ENCODE data around the gene KCTD4.

DNA sequence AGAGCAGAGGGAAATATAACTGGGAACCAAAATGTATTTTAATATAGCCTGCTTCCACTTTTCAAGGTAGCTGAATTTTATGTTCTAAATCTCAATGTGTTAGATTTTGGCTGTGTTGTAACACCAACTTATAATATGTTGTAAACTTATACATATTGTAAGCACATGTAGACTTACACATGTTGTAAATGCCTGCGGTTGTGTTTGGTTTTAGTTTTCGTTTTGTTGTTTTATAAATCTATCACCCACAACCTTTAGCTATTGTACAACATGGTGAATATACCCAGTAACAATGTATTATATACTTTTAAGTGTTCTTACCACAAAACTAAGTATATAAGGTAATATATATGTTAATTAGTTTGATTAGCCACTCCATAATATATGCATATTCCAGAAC, 15.6 kb downstream of the KCTD4 start:
- TF ChIP-seq, protein P1, sequence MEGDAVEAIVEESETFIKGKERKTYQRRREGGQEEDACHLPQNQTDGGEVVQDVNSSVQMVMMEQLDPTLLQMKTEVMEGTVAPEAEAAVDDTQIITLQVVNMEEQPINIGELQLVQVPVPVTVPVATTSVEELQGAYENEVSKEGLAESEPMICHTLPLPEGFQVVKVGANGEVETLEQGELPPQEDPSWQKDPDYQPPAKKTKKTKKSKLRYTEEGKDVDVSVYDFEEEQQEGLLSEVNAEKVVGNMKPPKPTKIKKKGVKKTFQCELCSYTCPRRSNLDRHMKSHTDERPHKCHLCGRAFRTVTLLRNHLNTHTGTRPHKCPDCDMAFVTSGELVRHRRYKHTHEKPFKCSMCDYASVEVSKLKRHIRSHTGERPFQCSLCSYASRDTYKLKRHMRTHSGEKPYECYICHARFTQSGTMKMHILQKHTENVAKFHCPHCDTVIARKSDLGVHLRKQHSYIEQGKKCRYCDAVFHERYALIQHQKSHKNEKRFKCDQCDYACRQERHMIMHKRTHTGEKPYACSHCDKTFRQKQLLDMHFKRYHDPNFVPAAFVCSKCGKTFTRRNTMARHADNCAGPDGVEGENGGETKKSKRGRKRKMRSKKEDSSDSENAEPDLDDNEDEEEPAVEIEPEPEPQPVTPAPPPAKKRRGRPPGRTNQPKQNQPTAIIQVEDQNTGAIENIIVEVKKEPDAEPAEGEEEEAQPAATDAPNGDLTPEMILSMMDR (IDR thresholded peaks at IDR 0.05 in 4 of 5, conservative IDR thresholded peaks at IDR 0.05 in 1 of 5), result no peak
- TF ChIP-seq POLR2A (IDR thresholded peaks at IDR 0.05), result no peak

Measured in gastrocnemius medialis (tissue), 4 donors.